OCI-LY3 (cell line): ENCODE results near the gene RASL10A.
"Not testable (repeated sequence)": the region's sequence is repeated elsewhere in the genome, so short reads cannot be mapped to it uniquely, and the experiment has no call there.

Experiments used
- H2AFZ ChIP-seq: fragments of 200-600, 300-600 bp; shearing (Covaris generic); 2 replicates; pipeline ENCODE4 v1.6.0; 2014; ENCODE audit warnings: antibody characterized with exemption, low read depth, low read length
- H3K27ac ChIP-seq: fragments of 200-600, 300-600 bp; sonication (generic); 2 replicates; pipeline ENCODE4 v1.5.1; 2014; ENCODE audit warnings: mild to moderate bottlenecking, low read length, moderate library complexity, mixed read lengths
- H3K27me3 ChIP-seq: fragments of 200-600, 300-600 bp; sonication (generic); 2 replicates; pipeline ENCODE4 v1.6.1; 2014; ENCODE audit warnings: low read depth, low read length, mixed read lengths
- H3K36me3 ChIP-seq: fragments of 200-600, 300-600 bp; sonication (generic); replicated peaks from 2 replicates; pipeline ENCODE3; 2014; ENCODE audit warnings: low read depth, low read length, mixed read lengths
- H3K4me1 ChIP-seq: fragments of 300-600, 200-600 bp; sonication (generic); 2 replicates; pipeline ENCODE4 v1.6.1; 2014; ENCODE audit warnings: low read length, mixed read lengths
- H3K4me2 ChIP-seq: fragments of 200-600, 300-600 bp; sonication (generic); 2 replicates; pipeline ENCODE4 v1.6.1; 2014; ENCODE audit warnings: low read length, mixed read lengths
- H3K4me3 ChIP-seq: fragments of 300-600, 200-600 bp; sonication (generic); 2 replicates; pipeline ENCODE4 v1.5.1; 2014; ENCODE audit warnings: antibody characterized with exemption, mild to moderate bottlenecking, low read length, moderate library complexity
- H3K79me2 ChIP-seq: fragments of 300-600, 200-600 bp; shearing (Covaris generic); 2 replicates; pipeline ENCODE4 v1.6.1; 2014; ENCODE audit warnings: mild to moderate bottlenecking, low read length, mixed read lengths
- H3K9ac ChIP-seq: fragments of 300-600, 200-600 bp; shearing (Covaris generic); 2 replicates; pipeline ENCODE4 v1.6.0; 2014; ENCODE audit warnings: mild to moderate bottlenecking, low read length, moderate library complexity
- H3K9me3 ChIP-seq: fragments of 200-600, 300-600 bp; shearing (Covaris generic); 2 replicates; pipeline ENCODE4 v1.6.1; 2014; ENCODE audit warnings: low read length, mixed read lengths; ENCODE audit not compliant: insufficient read depth
- H4K20me1 ChIP-seq: fragments of 200-600, 300-600 bp; sonication (generic); 2 replicates; pipeline ENCODE4 v1.6.1; 2016; ENCODE audit warnings: low read length, mixed read lengths; ENCODE audit not compliant: insufficient read depth
- CTCF ChIP-seq: fragments of 200-600, 300-600 bp; sonication (generic); IDR thresholded peaks from 2 replicates; pipeline ENCODE4 v1.5.1; 2014; ENCODE audit warnings: antibody characterized with exemption, low read length, low read depth
- EZH2phosphoT487 ChIP-seq: fragments of 200-600 bp; shearing (Covaris generic); IDR thresholded peaks from 2 replicates; pipeline ENCODE4 v1.6.1; 2018; ENCODE audit warnings: antibody characterized with exemption, mixed run types, low read depth

Gene RASL10A

GRCh38 chr22:29348041-29348440 lies 32.5 kb upstream of the RASL10A start:
- H3K36me3 ChIP-seq = peaks cover 80% of the 10 kb centered on the region
- H3K27ac ChIP-seq = no peak overlapping the region
- TF ChIP-seq EZH2phosphoT487 = no peak
- TF ChIP-seq CTCF = no peak
- H3K9me3 ChIP-seq = no peaks in the 10 kb centered on the region
- no peaks in the 10 kb centered on the region for H3K79me2 ChIP-seq
- H4K20me1 ChIP-seq = 0 out of 2 replicates have a peak, but pooled peaks cover 5% of the 10 kb centered on the region
- H3K4me3 ChIP-seq = no peak overlapping the region
- no peak overlapping the region for H3K4me2 ChIP-seq
- H3K4me1 ChIP-seq = no peaks in the 10 kb centered on the region
- H2AFZ ChIP-seq = no peak overlapping the region
- no peak overlapping the region for H3K9ac ChIP-seq
- no peaks in the 10 kb centered on the region for H3K27me3 ChIP-seq

GRCh38 chr22:29346659-29347058 lies 31.2 kb upstream of the RASL10A start:
- Histone ChIP-seq H3K79me2 (no peaks in the 10 kb centered on the region), H3K4me1 (no peaks in the 10 kb centered on the region), H4K20me1 (0 out of 2 replicates have a peak, but pooled peaks cover 3% of the 10 kb centered on the region), H3K9me3 (no peaks in the 10 kb centered on the region), H3K4me2 (no peak overlapping the region), H3K27me3 (no peaks in the 10 kb centered on the region), H3K36me3 (peaks cover 81% of the 10 kb centered on the region), H3K4me3 (no peak overlapping the region), H3K27ac (no peak overlapping the region), H2AFZ (no peak overlapping the region), H3K9ac (no peak overlapping the region)
- no peak for TF ChIP-seq CTCF
- no peak for TF ChIP-seq EZH2phosphoT487

GRCh38 chr22:29345932-29346331 lies 30.4 kb upstream of the RASL10A start:
- Histone ChIP-seq H3K36me3 (peaks cover 81% of the 10 kb centered on the region), H3K9me3 (no peaks in the 10 kb centered on the region), H3K27ac (no peak overlapping the region), H3K79me2 (no peaks in the 10 kb centered on the region), H3K4me3 (no peak overlapping the region), H2AFZ (no peak overlapping the region), H4K20me1 (0 out of 2 replicates have a peak, but pooled peaks cover 3% of the 10 kb centered on the region), H3K9ac (no peak overlapping the region), H3K27me3 (no peaks in the 10 kb centered on the region), H3K4me1 (no peaks in the 10 kb centered on the region), H3K4me2 (no peak overlapping the region)
- TF ChIP-seq CTCF = no peak
- TF ChIP-seq EZH2phosphoT487 = no peak

- not testable (repeated sequence) for H2AFZ ChIP-seq, H3K4me2 ChIP-seq, H3K9ac ChIP-seq, H3K4me1 ChIP-seq, H4K20me1 ChIP-seq, H3K9me3 ChIP-seq, H3K27me3 ChIP-seq, H3K79me2 ChIP-seq, H3K27ac ChIP-seq, H3K4me3 ChIP-seq
- peaks cover 81% of the 10 kb centered on the region for H3K36me3 ChIP-seq
Observed at GRCh38 chr22:29344889-29345288, 29.4 kb upstream of the RASL10A start.

GRCh38 chr22:29344137-29344536 lies 28.6 kb upstream of the RASL10A start:
- no peak overlapping the region for H3K9ac ChIP-seq
- no peaks in the 10 kb centered on the region for H3K4me1 ChIP-seq
- H3K36me3 ChIP-seq = peaks cover 78% of the 10 kb centered on the region
- no peak overlapping the region for H3K27ac ChIP-seq
- H3K79me2 ChIP-seq = no peaks in the 10 kb centered on the region
- H3K9me3 ChIP-seq = no peaks in the 10 kb centered on the region
- H3K4me2 ChIP-seq = no peak overlapping the region
- H2AFZ ChIP-seq = no peak overlapping the region
- no peaks in the 10 kb centered on the region for H3K27me3 ChIP-seq
- no peak overlapping the region for H3K4me3 ChIP-seq
- H4K20me1 ChIP-seq = 0 out of 2 replicates have a peak, but pooled peaks cover 3% of the 10 kb centered on the region
- TF ChIP-seq CTCF (no peak), EZH2phosphoT487 (no peak)
